Activated CD8-positive, alpha-beta memory T cell treated with anti-CD3 and anti-CD28 coated beads, Interleukin-2, amount 50 U/mL, for 24 hours (primary cell): ENCODE measurements around the gene PABPC3.

ENCODE experiments used
- DNase-seq: peaks from one replicate; pipeline ENCODE4 v3.0.0-alpha.2; 2020; ENCODE audit errors: extremely low read depth

PABPC3 gene

GRCh38 chr13:25095851-25096453 lies at the start of gene PABPC3:
PABPC3 (plus strand) TSS chr13:25096136; CDS start chr13:25096199, 63 bp downstream.
- no peak for DNase-seq

GRCh38 chr13:25046274-25046984 lies 49.5 kb upstream of the PABPC3 start:
- no peak for DNase-seq

- no peak for DNase-seq
Measured at GRCh38 chr13:25046985-25047511, 48.9 kb upstream of the PABPC3 start.

GRCh38 chr13:25051065-25051464 lies 44.9 kb upstream of the PABPC3 start:
- no peak for DNase-seq

GRCh38 chr13:25059166-25059565 lies 36.8 kb upstream of the PABPC3 start:
- DNase-seq = no peak

- no peak for DNase-seq
Measured at GRCh38 chr13:25059958-25060357, 36.0 kb upstream of the PABPC3 start.

GRCh38 chr13:25062479-25062878 lies 33.5 kb upstream of the PABPC3 start:
- no peak for DNase-seq

- no peak for DNase-seq
Measured at GRCh38 chr13:25064396-25064795, 31.5 kb upstream of the PABPC3 start.

GRCh38 chr13:25065974-25066770 lies 29.8 kb upstream of the PABPC3 start:
- no peak for DNase-seq

- DNase-seq = no peak
Measured at GRCh38 chr13:25067064-25067463, 28.9 kb upstream of the PABPC3 start.

- no peak for DNase-seq
Measured at GRCh38 chr13:25068810-25069209, 27.1 kb upstream of the PABPC3 start.

- DNase-seq = no peak
Measured at GRCh38 chr13:25069236-25069635, 26.7 kb upstream of the PABPC3 start.

- DNase-seq = no peak
Measured at GRCh38 chr13:25069911-25070310, 26.0 kb upstream of the PABPC3 start.

- no peak for DNase-seq
Measured at GRCh38 chr13:25080773-25081172, 15.2 kb upstream of the PABPC3 start.

GRCh38 chr13:25084096-25084495 lies 11.8 kb upstream of the PABPC3 start:
- no peak for DNase-seq

- no peak for DNase-seq
Measured at GRCh38 chr13:25085125-25085742, 10.7 kb upstream of the PABPC3 start.

GRCh38 chr13:25088562-25089221 lies 7.2 kb upstream of the PABPC3 start:
- DNase-seq = no peak

- DNase-seq = no peak
Measured at GRCh38 chr13:25097426-25097825, 1.5 kb downstream of the PABPC3 start.

- no peak for DNase-seq
Measured at GRCh38 chr13:25103711-25104110, 7.8 kb downstream of the PABPC3 start.

- DNase-seq = no peak
Measured at GRCh38 chr13:25109341-25109740, 13.4 kb downstream of the PABPC3 start.

- no peak for DNase-seq
Measured at GRCh38 chr13:25110956-25111584, 15.1 kb downstream of the PABPC3 start.
